C4-2B (cell line): ENCODE measurements around the gene ADGRA1.

Experiments used
- ZFX ChIP-seq: fragments of 450-650 bp; IDR thresholded peaks from 2 replicates; pipeline ENCODE4 v1.6.1; 2017
- TF ChIP-seq, protein P1 (sequence below): fragments of 450-650 bp; conservative IDR thresholded peaks from 2 replicates; pipeline ENCODE4 v1.5.1; 2017; ENCODE audit warnings: mild to moderate bottlenecking

DNA sequence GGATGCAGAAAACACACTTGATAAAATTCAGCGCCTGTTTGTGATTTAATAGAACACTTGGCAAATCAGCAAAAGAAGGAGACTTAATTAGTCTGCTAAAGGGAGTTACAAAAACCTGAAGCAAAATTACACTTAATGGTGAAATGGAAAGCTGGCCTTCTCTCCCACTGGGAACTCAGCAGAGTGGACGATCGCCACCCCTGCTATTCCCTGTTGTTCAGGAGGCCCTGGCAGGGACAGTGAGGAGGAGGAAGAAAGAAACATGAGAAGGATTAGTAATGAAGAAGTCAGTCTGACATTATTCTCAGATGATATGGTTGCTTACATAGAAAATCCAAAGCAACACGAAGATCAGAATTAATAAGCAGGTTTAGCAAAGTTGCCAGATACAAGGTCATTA is 66.7 kb downstream of the ADGRA1 start:
- TF ChIP-seq, protein P1, sequence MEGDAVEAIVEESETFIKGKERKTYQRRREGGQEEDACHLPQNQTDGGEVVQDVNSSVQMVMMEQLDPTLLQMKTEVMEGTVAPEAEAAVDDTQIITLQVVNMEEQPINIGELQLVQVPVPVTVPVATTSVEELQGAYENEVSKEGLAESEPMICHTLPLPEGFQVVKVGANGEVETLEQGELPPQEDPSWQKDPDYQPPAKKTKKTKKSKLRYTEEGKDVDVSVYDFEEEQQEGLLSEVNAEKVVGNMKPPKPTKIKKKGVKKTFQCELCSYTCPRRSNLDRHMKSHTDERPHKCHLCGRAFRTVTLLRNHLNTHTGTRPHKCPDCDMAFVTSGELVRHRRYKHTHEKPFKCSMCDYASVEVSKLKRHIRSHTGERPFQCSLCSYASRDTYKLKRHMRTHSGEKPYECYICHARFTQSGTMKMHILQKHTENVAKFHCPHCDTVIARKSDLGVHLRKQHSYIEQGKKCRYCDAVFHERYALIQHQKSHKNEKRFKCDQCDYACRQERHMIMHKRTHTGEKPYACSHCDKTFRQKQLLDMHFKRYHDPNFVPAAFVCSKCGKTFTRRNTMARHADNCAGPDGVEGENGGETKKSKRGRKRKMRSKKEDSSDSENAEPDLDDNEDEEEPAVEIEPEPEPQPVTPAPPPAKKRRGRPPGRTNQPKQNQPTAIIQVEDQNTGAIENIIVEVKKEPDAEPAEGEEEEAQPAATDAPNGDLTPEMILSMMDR, result no peak
- no peak for TF ChIP-seq ZFX
